GM12878 (cell line): Measurements from ENCODE around the gene RPUSD1. TPM values are rescaled to one million over a fixed set of nuclear protein-coding genes. Genes with fewer than 3 reads are reported as not detected.

Experiments used
- ATAC-seq: fragments of 200-7000 bp; cut with Tn5 transposase; 3 replicates; pipeline ENCODE4 v1.9.1; 2020; ENCODE audit warnings: mild to moderate bottlenecking, moderate library complexity
- BruUV-seq: library from RNA; stranded (reverse); fragments of 400-500 nt; replicated peaks from 2 replicates; lab custom pipeline; 2021; lab: Mats Ljungman, UMichigan
- CTCF ChIA-PET: fragments of 300-600 bp; sonication (Branson Sonifier 250); formaldehyde crosslinking; extraction: SDS; loops from one replicate; lab custom pipeline; 2021; ENCODE audit warnings: inconsistent platforms; lab: Yijun Ruan, JAX
- POLR2A ChIA-PET: fragments of 350-600 bp; formaldehyde crosslinking; extraction: SDS; loops from one replicate; lab custom pipeline; 2021; ENCODE audit warnings: inconsistent platforms; lab: Charles Lee
- RAD21 ChIA-PET: fragments of 300-600 bp; sonication (Branson Sonifier 250); formaldehyde crosslinking; loops from one replicate; lab custom pipeline; 2023; ENCODE audit warnings: antibody characterized with exemption; ENCODE audit not compliant: unreplicated experiment; lab: Charles Lee
- SMC1A ChIA-PET: fragments of 300-600 bp; sonication (Branson Sonifier 250); formaldehyde crosslinking; loops from one replicate; lab custom pipeline; 2023; ENCODE audit not compliant: unreplicated experiment, uncharacterized antibody; lab: Charles Lee
- DNase-seq: peaks from one replicate; pipeline ENCODE4 v3.0.0-alpha.2; 2011; ENCODE audit warnings: low read depth, low spot score
- FAIRE-seq: peaks from 3 replicates; lab custom pipeline; 2011; peaks lifted over from hg19 to GRCh38; lab: Jason Lieb, UNC
- H2AFZ ChIP-seq: 2 replicates; pipeline ENCODE4 v1.6.0; 2011; ENCODE audit warnings: low read depth, low read length, control low read depth; ENCODE audit not compliant: control insufficient read depth
- H3K27ac ChIP-seq: 2 replicates; pipeline ENCODE4 v1.5.1; 2011; ENCODE audit warnings: control low read depth; ENCODE audit not compliant: control insufficient read depth, insufficient read depth
- H3K27me3 ChIP-seq, 2 experiments: replicated peaks in 1 of 2; 2 replicates each; pipeline versions ENCODE4 v1.6.0 to v1.6.1; 2011; ENCODE audit warnings: low read length in 1 of 2; ENCODE audit not compliant: control insufficient read depth in 2 of 2, insufficient read depth in 2 of 2
- H3K36me3 ChIP-seq, 2 experiments: 2 replicates each; pipeline ENCODE4 v1.5.1; 2011; ENCODE audit warnings: low read length in 1 of 2; ENCODE audit not compliant: control insufficient read depth in 2 of 2, insufficient read depth in 2 of 2
- H3K4me1 ChIP-seq: 2 replicates; pipeline ENCODE4 v1.6.1; 2011; ENCODE audit warnings: mild to moderate bottlenecking, low read length, moderate library complexity, mixed read lengths; ENCODE audit not compliant: control insufficient read depth, insufficient read depth
- H3K4me2 ChIP-seq: 2 replicates; pipeline ENCODE4 v1.6.0; 2011; ENCODE audit warnings: control low read depth; ENCODE audit not compliant: control insufficient read depth, insufficient read depth
- H3K4me3 ChIP-seq: fragments of 200-600 bp; sonication (generic); 2 replicates; pipeline ENCODE4 v1.5.1; 2016
- H3K79me2 ChIP-seq: 2 replicates; pipeline ENCODE4 v1.6.0; 2011; ENCODE audit warnings: low read length; ENCODE audit not compliant: control insufficient read depth, insufficient read depth
- H3K9ac ChIP-seq: 2 replicates; pipeline ENCODE4 v1.8.0; 2011; ENCODE audit warnings: low read length, control low read depth, mixed read lengths; ENCODE audit not compliant: control insufficient read depth, insufficient read depth
- H3K9me3 ChIP-seq: replicated peaks from 3 replicates; pipeline ENCODE4 v1.5.1; 2011; ENCODE audit warnings: mild to moderate bottlenecking, low read length; ENCODE audit not compliant: control insufficient read depth, insufficient read depth
- H4K20me1 ChIP-seq: 2 replicates; pipeline ENCODE4 v1.6.0; 2011; ENCODE audit not compliant: control insufficient read depth, insufficient read depth
- HDGF ChIP-seq: fragments of 450-650 bp; IDR thresholded peaks from 2 replicates; pipeline ENCODE4 v1.6.1; 2016; ENCODE audit warnings: antibody characterized with exemption
- IRF4 ChIP-seq: IDR thresholded peaks from 2 replicates; pipeline ENCODE4 v1.6.1; 2011; ENCODE audit warnings: low read depth, low read length
- NRF1 ChIP-seq: conservative IDR thresholded peaks from 2 replicates; pipeline ENCODE4 v1.6.1; 2011; ENCODE audit warnings: mild to moderate bottlenecking, low read depth, low read length, improper control_type of control experiment
- TARDBP ChIP-seq: IDR thresholded peaks from 2 replicates; pipeline ENCODE4 v1.6.1; 2016; ENCODE audit warnings: borderline replicate concordance
- ZNF274 ChIP-seq: IDR thresholded peaks from one replicate; pipeline ENCODE4 v1.8.0; 2011; ENCODE audit not compliant: insufficient read length, insufficient read depth
- WGBS: methylation state at CpG from one replicate; pipeline ENCODE4 v1.1.6; 2016; ENCODE audit warnings: low lambda C conversion rate; ENCODE audit not compliant: insufficient replicate concordance, insufficient coverage; ENCODE audit errors: missing lambda C conversion rate; 5-methylcytosine and 5-hydroxymethylcytosine counted together
- in situ Hi-C: fragments of 300-500 bp; cut with MboI; formaldehyde crosslinking; loops from 9 replicates; pipeline ENCODE4 v1.14.3; 2018; ENCODE audit warnings: mixed read lengths
- intact Hi-C: fragments of 100-400 bp; cut with micrococcal nuclease; formaldehyde crosslinking; loops from one replicate; pipeline ENCODE4 v1.14.2; 2022; ENCODE audit not compliant: unreplicated experiment
- polyA plus RNA-seq, 11 experiments: library from polyadenylated mRNA; depleted of rRNA in 4 of 11; unstranded in 6 of 11; stranded (reverse) in 5 of 11; fragments of >200 nt; fragmentation: Nextera tagmentation in 4 of 11; fragmentation: Illumina TruSeq in 1 of 11; extraction: Ambion mirVana in 4 of 11; extraction: Trizol in 1 of 11; gene quantifications; 1 replicate in 1 of 11; 2 replicates in 10 of 11; pipeline versions ENCODE4 v1.2.1 to v1.2.3, GENCODE V29; 2011 to 2016; ENCODE audit warnings: inconsistent platforms in 2 of 11, missing spikeins in 2 of 11, low read depth in 1 of 11
- total RNA-seq, 4 experiments: library from RNA; depleted of rRNA in 3 of 4; stranded (reverse); fragments of >200 nt in 3 of 4; fragmentation: Illumina TruSeq in 1 of 4; extraction: Trizol in 1 of 4; gene quantifications; 2 replicates each; pipeline versions ENCODE4 v1.2.1 to v1.2.3, GENCODE V29; 2013 to 2021
- TF ChIP-seq, protein P1 (sequence below): IDR thresholded peaks from 2 replicates; pipeline ENCODE4 v1.6.1; 2012; ENCODE audit warnings: low read depth, low read length, improper control_type of control experiment
- TF ChIP-seq, protein P2 (sequence below): IDR thresholded peaks from 2 replicates; pipeline ENCODE4 v1.6.1; 2011; ENCODE audit warnings: low read depth, low read length, improper control_type of control experiment, borderline replicate concordance

The RPUSD1 gene
- total and polyA plus RNA-seq, 10 of the 15 experiments (the other 5 are each of a cell fraction or from before 2014, with no cell fraction given) = 0.55 to 49.9 (median 21.1) TPM

DNA sequence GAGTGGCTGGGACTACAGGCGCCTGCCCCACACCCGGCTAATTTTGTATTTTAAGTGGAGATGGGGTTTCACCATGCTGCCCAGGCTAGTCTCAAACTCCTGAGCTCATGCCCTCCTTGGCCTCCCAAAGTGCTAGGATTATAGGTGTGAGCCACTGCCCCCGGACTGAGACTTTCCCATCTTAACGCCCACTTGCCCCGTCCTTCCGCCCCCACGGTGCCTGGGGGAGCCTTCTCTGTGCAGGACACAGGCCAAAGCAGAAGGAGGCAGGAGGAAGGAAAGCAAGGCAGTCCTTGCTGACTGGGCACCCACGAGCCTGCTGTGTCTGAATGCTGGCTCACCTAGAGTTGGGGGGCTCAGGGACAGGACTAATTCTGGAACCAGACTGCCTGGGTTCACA is 30.0 kb upstream of the RPUSD1 start:
- TF ChIP-seq HDGF (no peak), ZNF274 (no peak), TARDBP (no peak), IRF4 (no peak), NRF1 (no peak)
- TF ChIP-seq, protein P1, sequence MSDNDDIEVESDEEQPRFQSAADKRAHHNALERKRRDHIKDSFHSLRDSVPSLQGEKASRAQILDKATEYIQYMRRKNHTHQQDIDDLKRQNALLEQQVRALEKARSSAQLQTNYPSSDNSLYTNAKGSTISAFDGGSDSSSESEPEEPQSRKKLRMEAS = no peak
- TF ChIP-seq, protein P2, sequence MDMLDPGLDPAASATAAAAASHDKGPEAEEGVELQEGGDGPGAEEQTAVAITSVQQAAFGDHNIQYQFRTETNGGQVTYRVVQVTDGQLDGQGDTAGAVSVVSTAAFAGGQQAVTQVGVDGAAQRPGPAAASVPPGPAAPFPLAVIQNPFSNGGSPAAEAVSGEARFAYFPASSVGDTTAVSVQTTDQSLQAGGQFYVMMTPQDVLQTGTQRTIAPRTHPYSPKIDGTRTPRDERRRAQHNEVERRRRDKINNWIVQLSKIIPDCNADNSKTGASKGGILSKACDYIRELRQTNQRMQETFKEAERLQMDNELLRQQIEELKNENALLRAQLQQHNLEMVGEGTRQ = no peak
- Histone ChIP-seq H3K27me3 (no peaks in the 10 kb centered on the region; a peak in 1 of 4 replicates), H3K9ac (no peak overlapping the region), H3K9me3 (no peaks in the 10 kb centered on the region; the same call in 2 of the 3 replicates), H2AFZ (no peak overlapping the region), H3K4me3 (no peak overlapping the region), H3K4me1 (no peaks in the 10 kb centered on the region), H3K4me2 (no peak overlapping the region), H3K79me2 (no peaks in the 10 kb centered on the region), H4K20me1 (no peaks in the 10 kb centered on the region), H3K36me3 (no peaks in the 10 kb centered on the region), H3K27ac (no peak overlapping the region)
- POLR2A ChIA-PET = no interaction called here
- FAIRE-seq (no peak), ATAC-seq (no peak), DNase-seq (no peak)
- in situ Hi-C loops (no loop called here), intact Hi-C loops (no loop called here)
- SMC1A ChIA-PET = no interaction called here
- RAD21 ChIA-PET = no interaction called here
- no TSS peak for BruUV-seq
- WGBS = 55% methylated on average over 8 of the region's 8 CpGs
- CTCF ChIA-PET = no interaction called here
